Sigmoid colon (tissue), 4 donors: Measurements from ENCODE around the gene NUDT3.

ENCODE experiments used
- EP300 ChIP-seq, 4 donors: sonication (generic); formaldehyde crosslinking; IDR thresholded peaks; one replicate each; pipeline ENCODE4 v1.6.1; 2017; ENCODE audit warnings: antibody characterized with exemption in 4 of 4
- POLR2A ChIP-seq, 2 donors: fragments of 450-650 bp; IDR thresholded peaks; one replicate each; pipeline ENCODE4 v1.6.1; 2016; ENCODE audit warnings: antibody characterized with exemption in 2 of 2, mild to moderate bottlenecking in 2 of 2, moderate library complexity in 2 of 2
- POLR2AphosphoS5 ChIP-seq, 4 donors: sonication (generic); formaldehyde crosslinking; IDR thresholded peaks; one replicate each; pipeline ENCODE4 v1.6.1; 2017; ENCODE audit warnings: antibody characterized with exemption in 4 of 4

DNA sequence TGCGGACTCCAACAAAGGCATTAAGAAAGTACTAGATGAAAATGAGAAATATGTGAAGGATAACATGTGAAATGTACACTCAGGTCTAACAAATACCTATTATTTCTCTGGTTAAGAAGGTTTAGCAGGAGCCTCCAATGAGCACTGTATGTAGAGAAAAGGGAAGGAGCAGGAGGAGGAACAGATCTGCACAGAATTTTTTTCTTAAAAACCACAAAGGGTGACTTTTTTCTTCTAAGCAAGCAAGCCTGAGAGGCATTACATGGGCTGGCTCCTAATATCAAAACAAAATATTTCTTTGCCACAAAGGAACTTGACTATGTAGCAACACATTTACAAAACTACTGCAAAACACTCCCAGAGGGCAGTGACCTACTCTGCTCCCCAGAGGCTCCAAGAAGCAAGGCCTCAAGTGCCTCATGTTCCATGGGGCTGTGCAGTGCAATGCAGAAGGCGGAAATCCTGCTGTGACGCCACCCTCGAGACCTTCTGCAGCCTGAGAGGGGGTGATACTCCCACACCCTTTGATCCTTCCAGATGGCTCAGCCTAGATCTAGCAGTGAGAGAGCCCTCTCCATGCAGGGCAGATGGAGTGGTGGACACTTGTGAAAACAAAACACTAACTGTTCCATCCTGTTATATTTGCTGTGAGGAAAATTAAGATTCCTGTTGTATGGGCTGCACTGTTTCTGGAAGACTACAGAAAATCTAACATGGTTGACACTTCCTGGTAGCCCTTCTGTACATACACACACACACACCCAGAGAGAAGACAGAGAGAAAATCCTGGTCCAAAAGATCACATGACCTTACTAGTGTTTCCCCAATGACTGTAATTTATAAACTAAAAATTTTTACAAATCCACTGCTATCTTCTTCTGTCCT lies 107.7 kb downstream of the NUDT3 start:
- no peak for TF ChIP-seq POLR2AphosphoS5 (IDR thresholded peaks at IDR 0.05)
- no peak for TF ChIP-seq EP300 (IDR thresholded peaks at IDR 0.05)
- no peak for TF ChIP-seq POLR2A (IDR thresholded peaks at IDR 0.05)
